GM21737 (cell line): ENCODE results near the gene CASP3.
"Not testable (repeated sequence)": the region's sequence is repeated elsewhere in the genome, so short reads cannot be mapped to it uniquely, and the experiment has no call there.

ENCODE experiments used
- ATAC-seq: cut with Tn5 transposase; IDR thresholded peaks from one replicate; pipeline ENCODE4 v1.9.1; 2021; ENCODE audit warnings: mild to moderate bottlenecking, moderate library complexity; ENCODE audit not compliant: unreplicated experiment

The CASP3 gene

DNA sequence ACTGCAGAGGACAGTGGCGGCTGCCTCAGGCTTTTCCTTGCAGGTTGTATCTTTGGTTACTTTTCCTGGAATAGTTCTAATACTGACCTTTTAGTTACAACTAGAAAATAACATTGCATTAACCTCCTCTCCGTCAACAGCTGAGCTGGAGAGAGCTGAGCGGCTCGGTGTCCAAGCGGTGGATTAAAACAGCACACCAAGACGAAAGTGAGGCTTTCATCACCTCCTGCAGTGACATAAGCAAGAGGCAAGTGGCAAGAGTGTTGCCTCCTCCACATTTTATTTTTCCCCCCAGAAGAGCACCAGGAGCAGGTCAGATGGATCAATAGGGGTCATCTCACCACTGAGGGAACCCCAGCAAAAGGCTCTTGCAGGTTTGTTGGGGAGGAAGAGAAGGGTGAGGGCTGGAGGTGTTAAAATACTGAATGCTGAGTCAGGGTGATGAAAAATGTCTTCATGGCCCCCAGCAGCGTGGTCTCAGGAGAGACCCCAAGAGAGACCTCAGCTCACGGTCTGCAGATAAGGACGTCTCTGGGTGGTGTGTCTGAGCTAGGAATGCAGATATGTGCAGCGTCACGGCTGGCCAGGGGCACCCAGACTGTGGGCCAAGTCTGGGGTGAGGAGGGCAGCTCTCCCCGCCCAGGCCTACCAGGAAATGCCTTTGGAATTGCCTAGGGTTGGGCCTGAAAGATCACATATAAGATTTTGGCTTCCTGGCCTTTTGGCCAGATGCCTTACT lies 50.3 kb downstream of the CASP3 start:
- ATAC-seq = no peak

DNA sequence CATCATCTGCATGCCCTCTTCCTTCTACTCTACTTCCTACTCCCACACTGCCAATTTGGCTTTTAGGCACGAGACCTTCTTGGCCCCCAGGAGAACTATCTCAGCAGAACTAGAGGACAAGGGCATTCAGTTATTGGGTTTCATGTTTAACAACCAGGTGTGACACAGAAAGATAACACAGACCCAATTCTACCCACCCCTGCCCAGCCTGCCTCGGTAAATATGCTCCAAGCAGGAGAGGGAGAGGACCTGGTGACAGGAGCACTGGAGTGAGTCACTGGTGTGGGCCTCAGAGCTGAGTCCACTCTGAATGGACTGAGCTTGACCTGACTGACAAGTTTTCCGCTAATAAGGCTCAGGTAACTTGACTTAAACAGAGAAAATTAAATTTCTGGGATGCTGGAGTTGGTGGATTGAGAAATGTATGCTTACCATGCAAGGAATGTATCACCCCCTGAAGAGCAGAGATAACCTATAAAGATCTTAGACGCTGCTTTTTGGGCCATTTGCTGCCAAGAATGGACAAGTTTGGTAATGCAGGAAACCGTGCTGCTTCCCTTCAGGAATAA lies 52.5 kb downstream of the CASP3 start:
- ATAC-seq = no peak

DNA sequence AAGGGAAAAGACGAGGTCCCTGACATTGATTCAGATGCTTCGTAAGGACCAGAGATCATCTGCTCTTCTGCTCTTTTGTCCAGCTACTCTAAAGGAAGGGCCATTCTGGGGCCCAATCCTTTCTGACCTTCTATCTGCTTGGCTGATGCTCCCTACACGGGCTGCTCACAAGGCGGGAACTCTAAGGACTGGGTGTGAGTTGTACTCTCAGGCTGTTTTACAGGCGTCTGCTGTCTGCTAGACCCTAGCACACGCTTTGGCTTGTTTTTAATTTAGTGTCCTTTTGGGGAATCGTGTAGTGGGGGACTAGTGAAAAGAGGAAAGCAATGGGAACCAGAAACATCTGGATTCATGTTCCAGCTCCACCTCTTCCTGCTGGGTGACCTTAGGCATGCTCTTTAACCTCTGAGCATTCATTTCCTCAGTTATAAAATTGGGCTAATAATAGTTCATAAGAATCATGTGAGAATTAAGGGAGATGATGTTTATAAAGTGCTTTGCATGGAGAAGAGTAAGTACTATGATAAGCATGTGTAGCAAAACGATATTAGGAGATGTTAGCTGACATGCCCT lies 53.1 kb downstream of the CASP3 start:
- ATAC-seq = no peak

DNA sequence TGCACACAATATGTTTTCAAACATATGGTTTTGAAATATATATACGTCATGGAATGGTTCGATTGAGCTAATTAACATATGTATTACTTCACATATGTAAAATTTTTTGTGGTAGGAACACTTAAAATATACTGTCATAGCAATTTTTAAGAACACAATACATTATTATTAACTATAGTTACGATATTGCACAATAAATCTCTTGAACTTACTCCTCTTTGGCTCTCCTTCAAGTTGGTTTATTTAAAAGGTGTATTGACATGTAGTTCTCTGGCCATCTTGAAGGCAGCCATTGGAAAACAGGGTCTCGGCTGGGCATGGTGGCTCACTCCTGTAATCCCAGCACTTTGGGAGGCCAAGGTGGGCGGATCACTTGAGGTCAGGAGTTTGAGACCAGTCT lies 53.8 kb downstream of the CASP3 start:
- ATAC-seq = no peak

DNA sequence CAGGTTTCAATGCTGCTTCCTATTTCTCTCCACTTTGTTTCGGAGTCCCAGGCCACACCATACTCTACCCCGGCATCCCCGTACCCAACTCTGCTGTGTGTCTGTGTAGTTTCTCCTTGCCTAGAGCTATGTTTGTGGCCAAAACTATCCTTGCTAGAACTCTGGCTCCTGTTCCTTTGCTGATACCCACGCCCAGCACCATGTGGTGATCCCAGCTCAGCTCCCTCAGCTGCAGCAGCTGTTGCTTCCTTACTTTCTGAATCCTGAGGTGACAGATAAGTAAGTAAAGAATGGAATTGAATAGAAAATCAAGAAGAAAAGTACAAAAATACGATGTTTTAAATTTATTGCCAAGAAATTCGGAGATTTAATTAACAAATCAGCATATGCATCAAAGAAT lies 55.8 kb downstream of the CASP3 start:
- no peak for ATAC-seq

DNA sequence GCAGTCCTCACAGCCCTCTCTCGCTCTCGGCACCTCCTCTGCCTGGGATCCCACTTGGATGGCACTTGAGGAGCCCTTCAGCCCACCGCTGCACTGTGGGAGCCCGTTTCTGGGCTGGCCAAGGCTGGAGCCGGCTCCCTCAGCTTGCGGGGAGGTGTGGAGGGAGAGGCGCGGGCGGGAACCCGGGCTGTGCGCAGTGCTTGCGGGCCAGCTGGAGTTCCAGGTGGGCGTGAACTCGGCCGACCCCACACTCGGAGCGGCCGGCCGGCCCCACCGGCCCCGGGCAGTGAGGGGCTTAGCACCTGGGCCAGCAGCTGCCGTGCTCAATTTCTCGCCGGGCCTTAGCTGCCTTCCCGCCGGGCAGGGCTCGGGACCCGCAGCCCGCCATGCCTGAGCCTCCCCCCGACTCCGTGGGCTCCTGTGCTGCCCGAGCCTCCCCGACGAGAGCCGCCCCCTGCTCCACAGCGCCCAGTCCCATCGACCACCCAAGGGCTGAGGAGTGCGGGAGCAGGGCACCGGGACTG lies 57.4 kb downstream of the CASP3 start:
- ATAC-seq = not testable (repeated sequence)

DNA sequence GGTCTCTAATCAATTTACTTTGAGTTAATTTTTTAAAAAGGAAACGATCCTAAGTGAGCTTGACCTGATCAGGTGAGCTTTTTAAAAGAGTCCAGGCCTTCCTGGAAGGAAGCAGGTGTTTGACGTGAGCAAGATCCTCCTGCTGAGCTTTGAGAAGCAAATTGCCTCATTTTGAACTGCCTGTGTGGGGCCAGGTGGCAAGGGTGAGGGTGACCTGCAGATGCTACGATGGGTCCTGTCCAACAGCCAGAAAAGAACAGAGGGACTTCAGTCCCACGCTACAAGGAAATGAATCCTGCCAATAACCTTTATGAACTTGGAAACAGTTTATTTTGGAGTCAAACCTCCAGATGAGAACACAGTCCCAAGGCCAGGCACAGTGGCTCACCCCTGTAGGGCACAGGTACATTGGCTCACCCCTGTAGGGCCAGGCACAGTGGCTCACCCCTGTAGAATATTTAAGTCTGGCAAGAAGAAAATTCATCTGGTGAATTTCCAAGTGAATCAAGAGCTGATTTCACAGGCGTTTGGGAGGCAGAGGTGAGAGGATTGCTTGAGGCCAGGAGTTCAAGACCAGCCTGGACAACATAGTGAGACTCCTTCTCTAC lies 58.1 kb downstream of the CASP3 start:
- no peak for ATAC-seq

DNA sequence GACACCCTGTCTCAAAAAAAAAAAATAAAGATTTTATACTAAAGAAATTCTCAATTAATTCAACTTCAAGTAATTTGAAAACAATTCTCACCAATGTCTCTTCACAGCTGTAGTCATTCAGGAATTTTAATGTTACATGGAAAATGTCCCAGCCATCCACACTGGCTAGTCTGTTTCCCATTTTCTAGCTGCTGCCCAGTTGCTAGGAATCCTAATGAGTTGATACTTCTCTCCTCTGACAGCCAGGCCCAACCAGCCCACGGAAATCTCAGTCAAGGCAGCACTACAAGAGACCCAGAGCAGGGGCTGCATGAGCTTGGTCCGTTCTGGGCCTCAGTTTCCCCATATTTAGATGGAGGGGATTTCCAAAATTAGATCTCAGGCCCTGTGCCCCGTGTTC lies 59.1 kb downstream of the CASP3 start:
- ATAC-seq = no peak

DNA sequence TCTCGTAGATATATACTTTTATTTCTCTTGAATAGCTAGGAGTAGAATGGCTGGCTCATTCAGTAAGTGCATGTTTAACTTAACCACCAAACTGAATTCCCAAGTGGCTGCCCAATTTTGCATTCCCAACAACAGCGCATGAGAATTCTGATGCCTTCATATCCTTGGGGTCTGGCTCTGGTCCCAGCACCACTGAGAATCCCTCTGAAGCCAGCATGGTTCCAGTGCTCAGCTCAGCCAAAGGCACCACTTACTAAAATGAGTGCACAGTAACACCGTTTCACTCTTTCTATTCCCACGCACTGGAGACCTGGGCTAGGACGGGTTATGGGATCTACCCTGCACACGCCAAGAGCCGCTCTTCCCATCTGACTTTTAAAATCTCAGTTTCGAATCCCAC lies 60.4 kb downstream of the CASP3 start:
- ATAC-seq = no peak

DNA sequence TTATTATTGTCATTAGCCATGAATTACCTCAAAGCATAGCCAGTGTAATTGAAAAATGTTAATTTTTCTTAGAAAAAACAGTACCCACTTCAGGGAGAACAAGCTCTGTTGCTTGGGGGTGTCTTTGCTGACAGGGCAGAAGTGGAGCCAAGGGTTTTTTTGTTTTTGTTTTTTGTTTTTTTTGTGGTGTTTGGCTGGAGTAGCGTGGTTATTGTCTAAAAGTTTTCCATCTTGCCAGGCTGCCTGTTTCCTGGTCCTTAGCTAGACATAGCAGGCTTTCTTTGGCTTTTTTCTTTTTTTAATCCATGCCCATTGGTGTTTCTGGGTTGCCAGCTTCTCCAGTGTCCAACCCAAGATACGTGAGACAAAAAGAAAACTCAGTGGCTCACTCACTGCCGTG lies 61.5 kb downstream of the CASP3 start:
- ATAC-seq = no peak

DNA sequence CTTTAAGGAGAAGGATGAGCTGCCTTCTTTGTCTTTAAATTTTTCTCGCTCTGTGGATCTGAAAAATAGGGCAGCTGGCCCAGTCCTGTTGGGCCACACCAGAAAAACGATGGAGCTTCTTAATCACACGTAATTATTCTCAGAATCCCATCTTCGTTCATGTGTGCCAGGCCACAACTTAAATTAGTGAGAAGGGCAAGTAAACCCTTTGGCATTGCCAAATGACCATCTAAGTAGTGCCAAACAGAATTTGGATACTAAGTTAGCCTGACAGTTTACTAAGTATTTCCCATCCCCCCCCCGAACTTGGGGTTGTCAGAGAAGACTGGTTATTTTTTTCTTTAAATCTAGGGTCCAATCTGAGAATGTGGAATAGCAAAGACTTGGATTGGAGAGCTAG lies 62.0 kb downstream of the CASP3 start:
- no peak for ATAC-seq

DNA sequence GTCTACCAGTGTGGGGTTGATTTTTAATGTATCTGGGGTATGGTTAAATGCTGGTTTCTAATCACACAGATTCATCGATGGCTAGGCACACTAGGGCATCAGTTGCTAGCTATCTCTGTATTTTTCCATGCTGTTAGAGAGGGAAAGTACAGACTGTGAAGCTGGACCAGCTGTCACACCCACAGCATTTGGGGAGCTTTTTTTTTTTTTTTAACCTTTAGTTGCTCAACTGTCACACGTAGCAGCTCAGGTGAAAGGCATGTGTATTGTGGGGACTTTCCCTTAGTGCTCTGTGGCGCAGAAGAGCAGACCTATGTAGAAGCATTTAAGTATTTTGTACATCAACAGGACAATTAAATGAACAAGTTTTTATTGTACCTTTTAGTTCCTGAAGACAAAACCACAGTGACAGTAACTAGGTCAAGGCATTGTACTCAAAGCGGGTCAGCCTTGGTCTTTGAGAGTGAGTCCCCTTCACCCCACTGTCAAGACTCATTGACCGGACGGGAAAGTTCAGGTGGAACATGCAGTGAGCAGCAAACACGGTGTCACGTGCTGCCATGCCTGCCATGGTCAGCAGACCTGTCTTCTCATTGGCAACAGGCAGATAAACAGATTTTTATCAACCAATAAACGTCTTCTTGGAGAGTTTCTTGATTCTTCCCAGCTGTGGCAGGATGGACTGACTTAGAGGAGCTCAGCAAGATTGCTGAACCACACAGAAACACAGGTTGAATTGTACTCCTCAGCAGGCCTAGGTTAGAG lies 65.3 kb downstream of the CASP3 start:
- no peak for ATAC-seq
